Kidney (tissue), 14 donors: ENCODE results near the gene RBBP8NL. TPM values are rescaled to one million over a fixed set of nuclear protein-coding genes. Genes with fewer than 3 reads are reported as not detected.

Experiments used
- DNase-seq, 5 donors: peaks; one replicate each; pipeline ENCODE4 v3.0.0-alpha.2; 2013 to 2020
- FAIRE-seq: peaks from 2 replicates; lab custom pipeline; 2012; peaks lifted over from hg19 to GRCh38; lab: Jason Lieb, UNC
- H3K27ac ChIP-seq, 2 donors: one replicate each; pipeline ENCODE4 v1.7.0; 2013; ENCODE audit warnings: low read depth in 2 of 2, low read length in 2 of 2, inconsistent platforms in 1 of 2
- H3K27me3 ChIP-seq: one replicate; pipeline ENCODE4 v1.7.1; 2013; ENCODE audit warnings: low read length, inconsistent platforms; ENCODE audit not compliant: control insufficient read depth, insufficient read depth
- H3K36me3 ChIP-seq, 3 donors: one replicate each; pipeline versions ENCODE4 v1.7.0 to v1.7.1; 2013; ENCODE audit warnings: low read length in 3 of 3, control low read depth in 1 of 3, inconsistent platforms in 1 of 3; ENCODE audit not compliant: insufficient read depth in 3 of 3, control insufficient read depth in 2 of 3
- H3K4me1 ChIP-seq, 3 donors: one replicate each; pipeline versions ENCODE4 v1.7.0 to v1.7.1; 2013; ENCODE audit warnings: low read length in 3 of 3, inconsistent platforms in 1 of 3, low read depth in 1 of 3; ENCODE audit not compliant: control insufficient read depth in 2 of 3, insufficient read depth in 2 of 3
- H3K4me3 ChIP-seq, 3 donors: one replicate each; pipeline versions ENCODE4 v1.7.0 to v1.8.1; 2013; ENCODE audit warnings: low read length in 3 of 3, control low read depth in 1 of 3, inconsistent platforms in 1 of 3
- H3K9ac ChIP-seq, 3 donors: one replicate each; pipeline versions ENCODE4 v1.7.0 to v1.7.1; 2013; ENCODE audit warnings: low read length in 3 of 3, control low read depth in 1 of 3, inconsistent platforms in 1 of 3
- H3K9me3 ChIP-seq, 3 donors: one replicate each; pipeline versions ENCODE4 v1.7.0 to v1.7.1; 2013; ENCODE audit warnings: low read length in 3 of 3, control low read depth in 1 of 3, inconsistent platforms in 1 of 3; ENCODE audit not compliant: control insufficient read depth in 2 of 3, insufficient read depth in 1 of 3
- intact Hi-C: fragments of 100-400 bp; cut with DNase I; formaldehyde crosslinking; loops from one replicate; pipeline ENCODE4 v1.11.1; 2022
- polyA plus RNA-seq: library from polyadenylated mRNA; stranded (reverse); fragments of 350-450 nt; fragmentation: Illumina TruSeq; extraction: RNeasy Lipid Tissue Mini Kit (QIAGEN cat#74804); gene quantifications from one replicate; pipeline ENCODE4 v1.2.3, GENCODE V29; 2014; ENCODE audit warnings: low read depth, low replicate concordance; ENCODE audit not compliant: insufficient read depth
- total RNA-seq: library from RNA; stranded (reverse); fragmentation: NEBNext Ultra II Directional; extraction: Animal tissue kit (Norgen Biotek cat#: 25700); gene quantifications from one replicate; pipeline ENCODE4 v1.2.1, GENCODE V29; 2021
- TF ChIP-seq, protein P1 (sequence below): IDR thresholded peaks from 3 replicates; pipeline ENCODE4 v1.5.1; 2012; ENCODE audit warnings: mild to moderate bottlenecking, moderate library complexity, borderline replicate concordance; ENCODE audit not compliant: insufficient read depth; ENCODE audit errors: extremely low read depth
- donor health status: control.
- donor health status: control.
- donor health status: control.
- donor health status: control.
- donor health status: control.
- donor health status: DM: yes; HTN: yes; CAD: no.
- donor health status: Normal renal cell carcinoma (clear cell type).

The RBBP8NL gene
- total and polyA plus RNA-seq, 2 donors from 2014 or later = 0.13 to 1.5 TPM

DNA sequence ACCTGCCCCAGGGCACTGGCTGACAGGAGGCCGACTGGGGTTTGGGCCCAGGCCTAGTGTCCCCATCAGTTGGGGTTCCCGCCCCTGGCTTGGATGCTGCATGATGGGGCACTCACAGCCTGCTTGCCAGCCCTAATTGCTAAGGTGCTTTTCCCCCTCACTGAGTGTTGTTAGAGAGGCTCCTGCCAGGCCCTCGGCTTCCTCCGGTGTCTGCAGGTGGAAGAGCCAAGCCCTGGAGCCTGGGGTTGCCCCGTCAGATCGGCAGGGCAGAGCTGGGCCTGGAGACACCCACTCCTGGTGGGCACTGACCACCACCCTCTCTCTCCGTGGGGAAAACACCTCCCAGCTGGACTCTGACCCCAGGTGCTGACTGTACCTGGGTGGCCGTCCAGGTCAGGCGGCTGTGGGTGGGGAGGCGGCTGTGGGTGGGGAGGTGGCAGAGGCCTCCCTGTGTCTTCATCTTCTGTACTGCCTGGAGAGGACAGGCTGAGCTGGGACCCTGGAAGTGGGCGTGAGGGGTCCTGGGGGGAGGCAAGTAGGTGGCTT is 14.2 kb downstream of the RBBP8NL start:
- no peak overlapping the region for H3K9ac ChIP-seq
- FAIRE-seq = no peak

DNA sequence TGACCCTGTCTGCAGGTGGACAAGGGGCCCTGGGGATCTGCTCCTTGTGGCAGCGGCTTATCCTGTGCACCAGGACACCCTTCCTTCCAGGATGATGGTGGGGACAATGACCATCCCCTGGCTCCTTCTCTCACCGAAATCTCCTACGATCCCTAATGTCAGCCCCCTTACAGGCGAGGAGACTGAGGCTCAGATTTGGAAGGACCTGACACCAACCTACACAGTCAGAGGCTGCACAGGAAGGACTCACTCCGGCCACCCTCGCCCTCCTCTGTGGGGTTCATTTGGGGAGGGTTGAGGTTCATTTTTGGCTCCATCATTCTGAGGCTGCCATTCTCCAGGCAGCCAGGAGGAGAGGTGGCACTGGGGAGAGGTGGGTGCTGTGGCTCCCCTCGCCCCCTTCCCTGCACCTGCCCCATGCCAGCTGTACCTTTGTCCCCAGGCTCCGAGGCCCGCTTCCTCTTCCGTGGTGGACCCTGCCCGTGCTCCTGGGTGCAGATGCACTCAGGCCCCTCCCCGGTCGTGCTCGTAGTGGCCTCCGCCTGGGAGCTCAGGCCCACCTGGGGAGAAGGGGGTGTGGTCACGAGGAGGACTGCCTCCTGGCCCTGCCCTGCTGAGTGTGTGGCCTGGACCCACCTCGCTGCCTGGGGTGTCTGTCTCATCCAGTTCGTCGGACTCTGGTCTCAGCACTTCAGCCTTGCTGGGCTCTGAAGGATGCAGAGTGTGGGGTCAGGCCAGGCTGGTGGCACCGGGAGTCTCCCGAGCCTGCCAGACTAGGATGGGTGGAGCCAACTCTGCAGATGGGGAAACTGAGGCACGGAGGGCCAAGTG is 14.9 kb downstream of the RBBP8NL start:
- Histone ChIP-seq H3K27me3 (no peaks in the 10 kb centered on the region), H3K36me3 (no peaks in the 10 kb centered on the region), H3K27ac (no peak overlapping the region), H3K9ac (no peak overlapping the region), H3K9me3 (no peaks in the 10 kb centered on the region), H3K4me3 (no peak overlapping the region), H3K4me1 (peaks cover 0 to 13% (median 7%) of the 10 kb centered on the region in 3 donors)
- TF ChIP-seq, protein P1, sequence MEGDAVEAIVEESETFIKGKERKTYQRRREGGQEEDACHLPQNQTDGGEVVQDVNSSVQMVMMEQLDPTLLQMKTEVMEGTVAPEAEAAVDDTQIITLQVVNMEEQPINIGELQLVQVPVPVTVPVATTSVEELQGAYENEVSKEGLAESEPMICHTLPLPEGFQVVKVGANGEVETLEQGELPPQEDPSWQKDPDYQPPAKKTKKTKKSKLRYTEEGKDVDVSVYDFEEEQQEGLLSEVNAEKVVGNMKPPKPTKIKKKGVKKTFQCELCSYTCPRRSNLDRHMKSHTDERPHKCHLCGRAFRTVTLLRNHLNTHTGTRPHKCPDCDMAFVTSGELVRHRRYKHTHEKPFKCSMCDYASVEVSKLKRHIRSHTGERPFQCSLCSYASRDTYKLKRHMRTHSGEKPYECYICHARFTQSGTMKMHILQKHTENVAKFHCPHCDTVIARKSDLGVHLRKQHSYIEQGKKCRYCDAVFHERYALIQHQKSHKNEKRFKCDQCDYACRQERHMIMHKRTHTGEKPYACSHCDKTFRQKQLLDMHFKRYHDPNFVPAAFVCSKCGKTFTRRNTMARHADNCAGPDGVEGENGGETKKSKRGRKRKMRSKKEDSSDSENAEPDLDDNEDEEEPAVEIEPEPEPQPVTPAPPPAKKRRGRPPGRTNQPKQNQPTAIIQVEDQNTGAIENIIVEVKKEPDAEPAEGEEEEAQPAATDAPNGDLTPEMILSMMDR = no peak
- peak in 1 of 5 donors; percentile 19 for DNase-seq
- FAIRE-seq = no peak
- intact Hi-C loops = no loop called here

More for the DNA sequence above, 14.2 kb downstream of the RBBP8NL start:
- TF ChIP-seq, protein P1 = no peak
- peaks cover 0 to 9% (median 7%) of the 10 kb centered on the region in 3 donors for H3K4me1 ChIP-seq
- intact Hi-C loops = no loop called here
- H3K36me3 ChIP-seq = no peaks in the 10 kb centered on the region
- H3K27me3 ChIP-seq = no peaks in the 10 kb centered on the region
- no peaks in the 10 kb centered on the region for H3K9me3 ChIP-seq
- no peak overlapping the region for H3K4me3 ChIP-seq
- no peak overlapping the region for H3K27ac ChIP-seq
- no peak for DNase-seq

DNA sequence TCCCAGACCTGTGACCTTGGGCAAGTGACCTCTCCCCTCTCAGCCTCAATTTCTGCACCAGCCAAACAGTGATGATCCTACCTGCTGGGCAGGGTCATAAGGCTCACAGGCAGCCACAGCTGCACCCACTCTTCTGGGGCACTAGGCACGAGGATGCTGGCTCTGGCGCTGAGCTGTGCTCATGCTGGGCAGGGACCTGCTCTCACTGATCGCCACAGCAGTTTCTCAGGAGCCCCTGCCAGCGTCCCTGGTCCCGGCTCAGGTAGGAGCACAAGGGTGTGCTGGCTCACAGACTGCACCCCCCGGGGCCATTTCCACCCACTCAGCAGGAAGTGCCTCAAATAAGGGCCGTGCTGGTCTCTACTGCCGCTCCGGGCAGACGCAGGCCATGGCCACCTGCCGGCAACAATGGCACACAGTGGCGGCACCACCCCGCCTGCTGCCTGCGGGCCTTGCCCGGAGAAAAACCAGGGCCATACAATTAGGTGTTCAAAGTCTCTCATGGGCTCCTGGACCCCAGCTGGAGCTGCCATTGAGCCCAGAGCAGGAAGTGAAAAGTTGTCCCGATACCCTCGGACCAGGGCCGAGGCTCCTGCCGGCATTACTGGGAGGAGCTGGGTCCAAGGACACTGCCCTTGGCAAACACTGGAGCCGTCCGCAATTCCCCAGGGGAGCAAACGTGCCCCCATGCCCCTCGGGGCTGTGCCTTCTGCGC is 15.7 kb downstream of the RBBP8NL start:
- H3K36me3 ChIP-seq = no peaks in the 10 kb centered on the region
- H3K9ac ChIP-seq = no peak overlapping the region
- peaks cover 0 to 15% (median 7%) of the 10 kb centered on the region in 3 donors for H3K4me1 ChIP-seq
- no peaks in the 10 kb centered on the region for H3K9me3 ChIP-seq
- DNase-seq (no peak), FAIRE-seq (no peak)
- no peak overlapping the region for H3K27ac ChIP-seq
- TF ChIP-seq, protein P1 = no peak
- H3K27me3 ChIP-seq = no peaks in the 10 kb centered on the region
- no peak overlapping the region for H3K4me3 ChIP-seq
- intact Hi-C loops = no loop called here
